Panc1 (cell line): Measurements from ENCODE around the gene TMEM81.

Source experiments
- POLR2AphosphoS5 ChIP-seq: IDR thresholded peaks from 2 replicates; pipeline ENCODE4 v1.6.1; 2012; ENCODE audit warnings: mild to moderate bottlenecking, low read depth, low read length, moderate library complexity
- TF ChIP-seq, protein P1 (sequence below): fragments of 450-650 bp; IDR thresholded peaks from 2 replicates; pipeline ENCODE4 v1.5.1; 2017; ENCODE audit warnings: mild to moderate bottlenecking

DNA sequence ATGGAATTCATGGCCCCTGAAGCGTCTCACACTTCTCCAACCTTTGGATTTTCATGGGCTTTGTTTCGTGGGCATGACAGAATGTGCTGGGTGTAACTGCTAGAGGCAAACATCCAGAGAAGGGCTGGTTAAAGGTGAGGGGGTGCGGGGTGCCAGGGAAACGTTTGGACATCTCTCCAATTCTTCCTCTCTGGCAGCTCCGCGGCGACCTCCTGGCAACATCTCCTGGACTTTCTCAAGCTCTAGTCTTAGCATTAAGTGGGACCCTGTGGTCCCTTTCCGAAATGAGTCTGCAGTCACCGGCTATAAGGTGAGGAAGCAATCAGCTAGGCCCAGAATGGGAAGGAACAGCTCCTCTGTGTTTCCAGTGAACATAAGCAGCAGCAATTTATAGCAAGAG is 12.0 kb downstream of the TMEM81 start:
- no peak for TF ChIP-seq POLR2AphosphoS5
- TF ChIP-seq, protein P1, sequence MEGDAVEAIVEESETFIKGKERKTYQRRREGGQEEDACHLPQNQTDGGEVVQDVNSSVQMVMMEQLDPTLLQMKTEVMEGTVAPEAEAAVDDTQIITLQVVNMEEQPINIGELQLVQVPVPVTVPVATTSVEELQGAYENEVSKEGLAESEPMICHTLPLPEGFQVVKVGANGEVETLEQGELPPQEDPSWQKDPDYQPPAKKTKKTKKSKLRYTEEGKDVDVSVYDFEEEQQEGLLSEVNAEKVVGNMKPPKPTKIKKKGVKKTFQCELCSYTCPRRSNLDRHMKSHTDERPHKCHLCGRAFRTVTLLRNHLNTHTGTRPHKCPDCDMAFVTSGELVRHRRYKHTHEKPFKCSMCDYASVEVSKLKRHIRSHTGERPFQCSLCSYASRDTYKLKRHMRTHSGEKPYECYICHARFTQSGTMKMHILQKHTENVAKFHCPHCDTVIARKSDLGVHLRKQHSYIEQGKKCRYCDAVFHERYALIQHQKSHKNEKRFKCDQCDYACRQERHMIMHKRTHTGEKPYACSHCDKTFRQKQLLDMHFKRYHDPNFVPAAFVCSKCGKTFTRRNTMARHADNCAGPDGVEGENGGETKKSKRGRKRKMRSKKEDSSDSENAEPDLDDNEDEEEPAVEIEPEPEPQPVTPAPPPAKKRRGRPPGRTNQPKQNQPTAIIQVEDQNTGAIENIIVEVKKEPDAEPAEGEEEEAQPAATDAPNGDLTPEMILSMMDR = no peak
